Pancreas (tissue), 10 donors: ENCODE measurements around the gene ELAC2. TPM values are rescaled to one million over a fixed set of nuclear protein-coding genes. Genes with fewer than 3 reads are reported as not detected.

Experiments used
- ATAC-seq, 4 donors: fragments of 200-7000 bp; cut with Tn5 transposase; one replicate each; pipeline versions ENCODE4 v1.8.0 to v1.9.1; 2020; ENCODE audit warnings: mild to moderate bottlenecking in 4 of 4, moderate library complexity in 4 of 4
- DNase-seq, 6 donors: peaks; one replicate each; pipeline ENCODE4 v3.0.0-alpha.2; 2020
- FAIRE-seq: peaks from 2 replicates; lab custom pipeline; 2012; peaks lifted over from hg19 to GRCh38; lab: Jason Lieb, UNC
- H3K27ac ChIP-seq, 4 donors: fragments of 200-600 bp; sonication (generic); 1 replicate in 3 of 4; 2 replicates in 1 of 4; pipeline versions ENCODE4 v1.5.0 to v1.8.0; 2020
- H3K27me3 ChIP-seq, 4 donors: fragments of 200-600 bp; one replicate each; pipeline ENCODE4 v1.8.0; 2021
- H3K36me3 ChIP-seq, 3 donors: fragments of 200-600 bp; sonication (generic) in 1 of 3; one replicate each; pipeline versions ENCODE4 v1.5.0 to v1.8.0; 2020 to 2021
- H3K4me1 ChIP-seq, 3 donors: fragments of 200-600 bp; one replicate each; pipeline ENCODE4 v1.8.0; 2021
- H3K4me3 ChIP-seq, 4 donors: fragments of 200-600 bp; sonication (generic) in 2 of 4; one replicate each; pipeline versions ENCODE4 v1.5.0 to v1.8.0; 2020 to 2021
- H3K9me3 ChIP-seq, 4 donors: fragments of 200-600 bp; one replicate each; pipeline ENCODE4 v1.8.0; 2021
- CTCF ChIP-seq, 4 donors: fragments of 200-600 bp; sonication (generic) in 3 of 4; IDR thresholded peaks; one replicate each; pipeline versions ENCODE4 v1.5.0 to v1.8.0; 2021; ENCODE audit warnings: antibody characterized with exemption in 4 of 4
- WGBS, 2 donors: extraction: QIAGEN DNeasy Blood & Tissue Kit; methylation state at CpG; one replicate each; pipeline ENCODE4 v1.1.7; 2013; 5-methylcytosine and 5-hydroxymethylcytosine counted together
- intact Hi-C, 3 donors: fragments of 100-400 bp; cut with DNase I; formaldehyde crosslinking; loops; one replicate each; pipeline versions ENCODE4 v1.11.1 to v1.14.2; 2022
- polyA plus RNA-seq, 2 donors: library from polyadenylated mRNA; stranded (reverse); fragments of 200-250 nt; gene quantifications; one replicate each; pipeline ENCODE4 v1.2.3, GENCODE V29; 2013
- total RNA-seq, 6 donors: library from RNA; stranded (reverse); fragmentation: NEBNext Ultra II Directional in 4 of 6; extraction: Animal tissue kit (Norgen Biotek cat#: 25700) in 4 of 6; gene quantifications; one replicate each; pipeline versions ENCODE4 v1.2.1 to v1.2.4, GENCODE V29; 2021 to 2023
- donor health status: healthy with polysubstance abuse.
- donor health status: DM: no; HTN: no; CAD: no; lungs with moderate emphysema.
- donor health status: DM: no; HTN: no; CAD: no.
- donor health status: control.
- donor health status: control.
- donor health status: Bipolar disorder and iron deficiency.
- donor health status: DM: yes; HTN: yes; CAD: no.
- donor health status: DM: no; HTN: no; CAD: no.
- donor health status: DM: no; HTN: no; CAD: no.
- donor health status: DM: yes; HTN: yes; CAD: no.

ELAC2 gene
- total and polyA plus RNA-seq, 8 donors, result 19.6 to 39.2 (median 25.2) TPM

- H3K36me3 ChIP-seq, result no peaks in the 10 kb centered on the region
- no peaks in the 10 kb centered on the region for H3K9me3 ChIP-seq
- no peak for ATAC-seq
- intact Hi-C loops, result no loop called here
- WGBS, 2 donors, result 88 to 94% methylated on average over 1 of the region's 1 CpG
- H3K27me3 ChIP-seq, result no peaks in the 10 kb centered on the region
- H3K27ac ChIP-seq, result no peak overlapping the region
- DNase-seq, result no peak
- no peak for FAIRE-seq
- H3K4me3 ChIP-seq, result no peak overlapping the region
- H3K4me1 ChIP-seq, result no peaks in the 10 kb centered on the region
- no peak for TF ChIP-seq CTCF (IDR thresholded peaks at IDR 0.05)
These were observed 17.6 kb upstream of the ELAC2 start for GRCh38 chr17:13035420-13035819.

DNA sequence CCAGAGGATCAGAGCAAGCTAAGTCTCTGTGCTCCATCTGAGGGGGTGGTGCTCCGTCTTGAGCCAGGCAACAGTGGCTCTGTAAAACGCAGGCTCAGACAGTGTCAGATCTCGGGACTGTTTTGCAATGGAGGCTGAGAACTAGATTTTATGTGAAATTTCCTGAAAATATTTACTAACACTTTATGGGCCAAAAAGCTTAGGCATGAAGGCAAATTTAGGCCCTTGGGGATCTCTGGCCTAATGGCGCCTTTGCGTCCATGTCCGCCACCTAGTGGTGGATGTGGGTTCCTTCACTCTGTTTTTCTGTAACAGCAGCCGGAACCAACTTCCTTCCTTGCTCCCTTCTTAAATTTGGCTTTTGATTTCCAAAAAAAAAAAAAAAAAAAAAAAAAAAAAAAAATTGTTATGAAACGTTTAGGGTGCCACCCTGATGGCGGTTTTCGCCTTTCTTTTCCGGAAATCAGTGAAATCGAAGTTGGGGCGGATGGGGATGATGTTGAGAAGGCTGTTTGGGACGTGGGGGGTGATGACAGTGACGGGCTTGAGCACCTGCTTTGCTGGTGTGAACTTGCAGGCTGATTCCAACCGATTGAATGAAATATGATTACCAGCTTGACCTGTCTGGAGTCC lies 14.0 kb upstream of the ELAC2 start:
- peak; percentile 53 to 78 (median 72) for TF ChIP-seq CTCF (IDR thresholded peaks at IDR 0.05)
- intact Hi-C loops, result no loop called here
- no peaks in the 10 kb centered on the region for H3K4me1 ChIP-seq
- no peak overlapping the region for H3K27ac ChIP-seq
- no peak for FAIRE-seq
- DNase-seq, result peak in 4 of 6 donors; percentile 27 to 62 (median 41)
- WGBS, 2 donors, result 36 to 39% methylated on average over 16 of the region's 16 CpGs
- H3K9me3 ChIP-seq, result no peaks in the 10 kb centered on the region
- no peak overlapping the region for H3K4me3 ChIP-seq
- H3K36me3 ChIP-seq, result no peaks in the 10 kb centered on the region
- H3K27me3 ChIP-seq, result no peaks in the 10 kb centered on the region
- ATAC-seq, result peak; percentile 70 to 90 (median 88)

GRCh38 chr17:13030459-13031300 lies 12.9 kb upstream of the ELAC2 start:
- FAIRE-seq (peak; percentile 26), DNase-seq (peak in 1 of 6 donors; percentile 40), ATAC-seq (peak in 3 of 4 donors; percentile 78 to 86 (median 82))
- no peaks in the 10 kb centered on the region for H3K27me3 ChIP-seq
- H3K36me3 ChIP-seq, result no peaks in the 10 kb centered on the region
- no peaks in the 10 kb centered on the region for H3K4me1 ChIP-seq
- intact Hi-C loops, result no loop called here
- H3K4me3 ChIP-seq, result no peak overlapping the region
- no peak overlapping the region for H3K27ac ChIP-seq
- WGBS, 2 donors, result 52 to 58% methylated on average over 11 of the region's 11 CpGs
- H3K9me3 ChIP-seq, result no peaks in the 10 kb centered on the region
- peak; percentile 70 to 87 (median 80) for TF ChIP-seq CTCF (IDR thresholded peaks at IDR 0.05)

DNA sequence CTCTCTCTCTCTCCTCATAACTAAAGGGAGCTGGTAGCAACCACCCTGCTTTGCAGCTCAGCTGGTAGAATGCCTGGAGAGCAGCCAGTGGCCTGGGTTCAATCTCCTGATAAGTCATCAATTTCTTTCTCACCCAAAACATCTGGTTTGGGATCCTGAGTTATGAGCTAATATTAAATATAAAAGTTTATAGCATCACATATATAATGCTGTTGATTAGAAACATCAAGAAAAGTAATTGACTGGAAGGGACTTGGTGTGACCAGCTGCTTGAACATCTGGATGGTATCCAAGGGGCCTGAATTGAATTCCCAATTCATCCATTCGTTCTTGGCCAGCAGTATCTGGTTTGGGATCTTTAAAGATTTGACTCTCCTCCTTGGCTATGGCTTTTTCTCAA lies 12.2 kb upstream of the ELAC2 start:
- Histone ChIP-seq H3K27ac (no peak overlapping the region), H3K4me3 (no peak overlapping the region), H3K27me3 (no peaks in the 10 kb centered on the region), H3K36me3 (no peaks in the 10 kb centered on the region), H3K9me3 (no peaks in the 10 kb centered on the region), H3K4me1 (no peaks in the 10 kb centered on the region)
- intact Hi-C loops, result no loop called here
- FAIRE-seq (no peak), ATAC-seq (no peak), DNase-seq (no peak)
- 44 to 45% methylated on average over 1 of the region's 1 CpG for WGBS, 2 donors
- TF ChIP-seq CTCF (IDR thresholded peaks at IDR 0.05), result no peak
